Measurements from ENCODE around the gene TUBB1. TPM values are rescaled to one million over a fixed set of nuclear protein-coding genes. Genes with fewer than 3 reads are reported as not detected.

The TUBB1 gene
- total and polyA plus RNA-seq, 4 donors: 0.64 to 6.8 (median 3.7) TPM

GRCh38 chr20:58996226-58996611 is 23.0 kb upstream of the TUBB1 start:
- DNase-seq (no peak), ATAC-seq (ENCODE audit: insufficient read depth, low FRiP score) (no peak)
- Histone ChIP-seq H3K4me3 (no peak overlapping the region), H3K9me3 (ENCODE audit: control insufficient read depth in 4 of 4, insufficient read depth in 3 of 4, low read length in 3 of 4) (no peaks in the 10 kb centered on the region), H3K9ac (ENCODE audit: insufficient read depth in 1 of 2, low read length in 2 of 2) (no peak overlapping the region), H3K27me3 (ENCODE audit: control insufficient read depth in 3 of 3, insufficient read depth in 3 of 3, low read length in 2 of 3) (no peaks in the 10 kb centered on the region), H3K27ac (ENCODE audit: low read depth in 1 of 2, low read length in 1 of 2) (no peak overlapping the region), H3K4me1 (ENCODE audit: control insufficient read depth in 5 of 5, insufficient read depth in 5 of 5, low read length in 5 of 5) (peaks cover 0 to 5% (median 0%) of the 10 kb centered on the region in 5 donors), H3K36me3 (ENCODE audit: control insufficient read depth in 4 of 4, insufficient read depth in 4 of 4, low read length in 4 of 4) (peaks cover 3 to 67% (median 31%) of the 10 kb centered on the region in 4 donors)
- no peak for TF ChIP-seq CTCF (IDR thresholded peaks at IDR 0.05; ENCODE audit: control extremely low read depth, extremely low read depth)
- WGBS, 2 donors: 90 to 93% methylated on average over 12 of the region's 12 CpGs

- no peak for ATAC-seq (ENCODE audit: insufficient read depth, low FRiP score)
- WGBS, 2 donors: 94% methylated on average over 24 of the region's 24 CpGs
- Histone ChIP-seq H3K27me3 (ENCODE audit: control insufficient read depth in 3 of 3, insufficient read depth in 3 of 3, low read length in 2 of 3) (no peaks in the 10 kb centered on the region), H3K4me1 (ENCODE audit: control insufficient read depth in 5 of 5, insufficient read depth in 5 of 5, low read length in 5 of 5) (peaks cover 0 to 5% (median 0%) of the 10 kb centered on the region in 5 donors), H3K36me3 (ENCODE audit: control insufficient read depth in 4 of 4, insufficient read depth in 4 of 4, low read length in 4 of 4) (peaks cover 3 to 72% (median 25%) of the 10 kb centered on the region in 4 donors), H3K4me3 (no peak overlapping the region), H3K9me3 (ENCODE audit: control insufficient read depth in 4 of 4, insufficient read depth in 3 of 4, low read length in 3 of 4) (no peaks in the 10 kb centered on the region), H3K27ac (ENCODE audit: low read depth in 1 of 2, low read length in 1 of 2) (no peak overlapping the region), H3K9ac (ENCODE audit: insufficient read depth in 1 of 2, low read length in 2 of 2) (no peak overlapping the region)
- DNase-seq: no peak
- TF ChIP-seq CTCF (IDR thresholded peaks at IDR 0.05; ENCODE audit: control extremely low read depth, extremely low read depth): no peak
These were observed 22.0 kb upstream of the TUBB1 start for GRCh38 chr20:58997141-58997770.

- Histone ChIP-seq H3K36me3 (ENCODE audit: control insufficient read depth in 4 of 4, insufficient read depth in 4 of 4, low read length in 4 of 4) (peaks cover 3 to 69% (median 17%) of the 10 kb centered on the region in 4 donors), H3K4me3 (no peak overlapping the region), H3K9me3 (ENCODE audit: control insufficient read depth in 4 of 4, insufficient read depth in 3 of 4, low read length in 3 of 4) (no peaks in the 10 kb centered on the region), H3K9ac (ENCODE audit: insufficient read depth in 1 of 2, low read length in 2 of 2) (no peak overlapping the region), H3K27me3 (ENCODE audit: control insufficient read depth in 3 of 3, insufficient read depth in 3 of 3, low read length in 2 of 3) (no peaks in the 10 kb centered on the region), H3K4me1 (ENCODE audit: control insufficient read depth in 5 of 5, insufficient read depth in 5 of 5, low read length in 5 of 5) (peaks cover 0 to 5% (median 0%) of the 10 kb centered on the region in 5 donors), H3K27ac (ENCODE audit: low read depth in 1 of 2, low read length in 1 of 2) (no peak overlapping the region)
- DNase-seq (no peak), ATAC-seq (ENCODE audit: insufficient read depth, low FRiP score) (no peak)
- 92% methylated on average over 11 of the region's 11 CpGs for whole genome bisulfite sequencing, 2 donors
- no peak for TF ChIP-seq CTCF (IDR thresholded peaks at IDR 0.05; ENCODE audit: control extremely low read depth, extremely low read depth)
These were observed 20.6 kb upstream of the TUBB1 start for GRCh38 chr20:58998656-58999055.

GRCh38 chr20:59000326-59000725 is 18.9 kb upstream of the TUBB1 start:
- ATAC-seq (ENCODE audit: insufficient read depth, low FRiP score) (no peak), DNase-seq (no peak)
- H3K27ac ChIP-seq (ENCODE audit: low read depth in 1 of 2, low read length in 1 of 2): no peak overlapping the region
- H3K36me3 ChIP-seq (ENCODE audit: control insufficient read depth in 4 of 4, insufficient read depth in 4 of 4, low read length in 4 of 4): peaks cover 3 to 59% (median 12%) of the 10 kb centered on the region in 4 donors
- TF ChIP-seq CTCF (IDR thresholded peaks at IDR 0.05; ENCODE audit: control extremely low read depth, extremely low read depth): no peak
- peaks cover 0 to 12% (median 2%) of the 10 kb centered on the region in 5 donors for H3K4me1 ChIP-seq (ENCODE audit: control insufficient read depth in 5 of 5, insufficient read depth in 5 of 5, low read length in 5 of 5)
- no peak overlapping the region for H3K9ac ChIP-seq (ENCODE audit: insufficient read depth in 1 of 2, low read length in 2 of 2)
- no peaks in the 10 kb centered on the region for H3K27me3 ChIP-seq (ENCODE audit: control insufficient read depth in 3 of 3, insufficient read depth in 3 of 3, low read length in 2 of 3)
- WGBS, 2 donors: 63 to 74% methylated on average over 3 of the region's 3 CpGs
- no peak overlapping the region for H3K4me3 ChIP-seq
- no peaks in the 10 kb centered on the region for H3K9me3 ChIP-seq (ENCODE audit: control insufficient read depth in 4 of 4, insufficient read depth in 3 of 4, low read length in 3 of 4)
